Transverse colon (tissue), 4 donors: ENCODE measurements around the gene CNDP2. TPM values are rescaled to one million over a fixed set of nuclear protein-coding genes. Genes with fewer than 3 reads are reported as not detected.
A peak's percentile ranks its signal among the peaks of the same experiment; 100 is the strongest.

ENCODE experiments used
- DNase-seq: peaks from one replicate; pipeline ENCODE4 v3.0.0-alpha.2; 2019
- H3K27ac ChIP-seq, 4 donors: fragments of 200-600 bp; sonication (generic); 2 replicates each; pipeline ENCODE4 v1.5.1; 2016 to 2018; ENCODE audit warnings: inconsistent platforms in 4 of 4
- H3K27me3 ChIP-seq: fragments of 200-600 bp; sonication (generic); 2 replicates; pipeline ENCODE4 v1.5.1; 2017; ENCODE audit warnings: inconsistent platforms
- H3K36me3 ChIP-seq, 4 donors: fragments of 200-600 bp; sonication (generic); 2 replicates each; pipeline ENCODE4 v1.5.1; 2017 to 2019; ENCODE audit warnings: inconsistent platforms in 4 of 4
- H3K4me1 ChIP-seq, 4 donors: fragments of 200-600 bp; sonication (generic); 2 replicates each; pipeline ENCODE4 v1.5.1; 2017 to 2020; ENCODE audit warnings: inconsistent platforms in 4 of 4
- H3K4me3 ChIP-seq, 4 donors: fragments of 200-600 bp; sonication (generic); 1 replicate in 1 of 4; 2 replicates in 3 of 4; pipeline versions ENCODE4 v1.5.1 to v1.6.1; 2017 to 2019; ENCODE audit warnings: inconsistent platforms in 4 of 4
- H3K9me3 ChIP-seq, 2 donors: fragments of 200-600 bp; sonication (generic); 2 replicates each; pipeline ENCODE4 v1.5.1; 2017 to 2019; ENCODE audit warnings: inconsistent platforms in 2 of 2
- CTCF ChIP-seq, 5 experiments: fragments of 200-600 bp in 3 of 5; fragments of 450-650 bp in 2 of 5; sonication (generic) in 3 of 5; IDR thresholded peaks; 1 replicate in 2 of 5; 2 replicates in 3 of 5; pipeline ENCODE4 v1.5.1; 2016 to 2017; ENCODE audit warnings: antibody characterized with exemption in 5 of 5, inconsistent platforms in 3 of 5, mild to moderate bottlenecking in 2 of 5, moderate library complexity in 1 of 5
- EP300 ChIP-seq: sonication (generic); formaldehyde crosslinking; IDR thresholded peaks from one replicate; pipeline ENCODE4 v1.6.1; 2017; ENCODE audit warnings: antibody characterized with exemption, low read depth
- POLR2A ChIP-seq: fragments of 450-650 bp; IDR thresholded peaks from one replicate; pipeline ENCODE4 v1.6.1; 2016; ENCODE audit warnings: antibody characterized with exemption, mild to moderate bottlenecking, moderate library complexity
- POLR2AphosphoS5 ChIP-seq, 3 donors: sonication (generic); formaldehyde crosslinking; IDR thresholded peaks; one replicate each; pipeline ENCODE4 v1.6.1; 2016; ENCODE audit warnings: antibody characterized with exemption in 3 of 3
- WGBS, 2 donors: methylation state at CpG; one replicate each; pipeline ENCODE4 v1.1.5; 2018; ENCODE audit warnings: low coverage in 1 of 2; 5-methylcytosine and 5-hydroxymethylcytosine counted together
- in situ Hi-C, 4 donors: fragments of 200-750 bp; cut with MboI; loops; one replicate each; pipeline versions ENCODE4 v1.15.0 to v1.15.1; 2017; ENCODE audit warnings: low sequenced_read_pairs in 3 of 4, low pct_ligation_motif_present in 1 of 4, low pct_unique_long_range_greater_than_20kb in 1 of 4
- intact Hi-C: fragments of 100-400 bp; cut with DNase I; formaldehyde crosslinking; loops from one replicate; pipeline ENCODE4 v1.15.1; 2023; ENCODE audit warnings: low total_unique reads
- total RNA-seq, 4 donors: library from RNA; depleted of rRNA; stranded (reverse); fragments of >200 nt; gene quantifications; one replicate each; pipeline ENCODE4 v1.1.0, GENCODE V29; 2016

The CNDP2 gene
- total RNA-seq, 4 donors from 2014 or later = 143 to 284 (median 155) TPM

- no peaks in the 10 kb centered on the region for H3K36me3 ChIP-seq
- DNase-seq = no peak
- H3K4me3 ChIP-seq = no peak overlapping the region
- H3K9me3 ChIP-seq = no peaks in the 10 kb centered on the region
- TF ChIP-seq EP300 (no peak), CTCF (IDR thresholded peaks at IDR 0.05) (no peak), POLR2A (no peak), POLR2AphosphoS5 (IDR thresholded peaks at IDR 0.05) (no peak)
- H3K27me3 ChIP-seq = peaks cover 16% of the 10 kb centered on the region
- in situ Hi-C loops (loop anchor here in 1 of 4 donors (25.0 kb wide), 1 partner anchor 99 kb away; no protein-coding TSS in a partner anchor), intact Hi-C loops (no loop called here)
- WGBS, 2 donors = 57 to 73% methylated on average over 5 to 8 of the region's 8 CpGs
- H3K4me1 ChIP-seq = peaks cover 0 to 3% (median 0%) of the 10 kb centered on the region in 4 donors
- H3K27ac ChIP-seq = no peak overlapping the region
Observed at GRCh38 chr18:74463254-74463653, 32.9 kb upstream of the CNDP2 start.

GRCh38 chr18:74463983-74464382 lies 32.2 kb upstream of the CNDP2 start:
- Histone ChIP-seq H3K36me3 (no peaks in the 10 kb centered on the region), H3K4me1 (peaks cover 0 to 9% (median 2%) of the 10 kb centered on the region in 4 donors), H3K9me3 (no peaks in the 10 kb centered on the region), H3K27me3 (peaks cover 14% of the 10 kb centered on the region), H3K27ac (no peak overlapping the region), H3K4me3 (no peak overlapping the region)
- in situ Hi-C loops = loop anchor here in 1 of 4 donors (25.0 kb wide), 1 partner anchor 98 kb away; no protein-coding TSS in a partner anchor
- intact Hi-C loops = no loop called here
- TF ChIP-seq CTCF (IDR thresholded peaks at IDR 0.05) (no peak), POLR2AphosphoS5 (IDR thresholded peaks at IDR 0.05) (no peak), POLR2A (no peak), EP300 (no peak)
- 100% methylated on average over 1 of the region's 1 CpG; no CpG with 5 or more reads in 1 of the 2 donors for WGBS, 2 donors
- no peak for DNase-seq

- H3K36me3 ChIP-seq = no peaks in the 10 kb centered on the region
- H3K4me1 ChIP-seq = peaks cover 0 to 9% (median 2%) of the 10 kb centered on the region in 4 donors
- in situ Hi-C loops (loop anchor here in 1 of 4 donors (25.0 kb wide), 1 partner anchor 97 kb away; no protein-coding TSS in a partner anchor), intact Hi-C loops (no loop called here)
- no peaks in the 10 kb centered on the region for H3K9me3 ChIP-seq
- DNase-seq = no peak
- WGBS, 2 donors = 86 to 92% methylated on average over 3 to 4 of the region's 4 CpGs
- TF ChIP-seq CTCF (IDR thresholded peaks at IDR 0.05) (no peak), EP300 (no peak), POLR2A (no peak), POLR2AphosphoS5 (IDR thresholded peaks at IDR 0.05) (no peak)
- peaks cover 1% of the 10 kb centered on the region for H3K27me3 ChIP-seq
- H3K4me3 ChIP-seq = no peak overlapping the region
- H3K27ac ChIP-seq = no peak overlapping the region
Observed at GRCh38 chr18:74465775-74466174, 30.4 kb upstream of the CNDP2 start.

- Histone ChIP-seq H3K9me3 (peaks cover 0 to 4% of the 10 kb centered on the region in 2 donors), H3K27me3 (no peaks in the 10 kb centered on the region), H3K27ac (peak overlapping the region in 2 of 4 donors; percentile 2 to 6), H3K4me3 (no peak overlapping the region), H3K36me3 (no peaks in the 10 kb centered on the region), H3K4me1 (peaks cover 0 to 9% (median 2%) of the 10 kb centered on the region in 4 donors)
- in situ Hi-C loops (loop anchor here in 1 of 4 donors (25.0 kb wide), 1 partner anchor 94 kb away; no protein-coding TSS in a partner anchor), intact Hi-C loops (no loop called here)
- DNase-seq = no peak
- 39 to 43% methylated on average over 1 to 3 of the region's 3 CpGs for WGBS, 2 donors
- TF ChIP-seq EP300 = no peak
- TF ChIP-seq POLR2AphosphoS5 (IDR thresholded peaks at IDR 0.05) = no peak
- TF ChIP-seq CTCF (IDR thresholded peaks at IDR 0.05) = no peak
- no peak for TF ChIP-seq POLR2A
Observed at GRCh38 chr18:74468547-74469061, 27.6 kb upstream of the CNDP2 start.
